AG04449 (cell line): Measurements from ENCODE around the gene CD8B.

ENCODE experiments used
- CTCF ChIA-PET: fragments of 350-600 bp; formaldehyde crosslinking; extraction: SDS; loops from one replicate; lab custom pipeline; 2021; ENCODE audit warnings: antibody characterized with exemption; lab: Yijun Ruan, JAX
- POLR2A ChIA-PET: fragments of 400-600, 350-600 bp; formaldehyde crosslinking; extraction: SDS; loops from one replicate; lab custom pipeline; 2020; ENCODE audit warnings: antibody characterized with exemption, inconsistent platforms; lab: Yijun Ruan, JAX
- DNase-seq: peaks from one replicate; pipeline ENCODE4 v3.0.0-alpha.2; 2010; ENCODE audit warnings: low read depth, low spot score
- H3K4me3 ChIP-seq: 2 replicates; pipeline ENCODE4 v1.5.1; 2011; ENCODE audit warnings: low read depth, mild to moderate bottlenecking, control low read depth, low read length
- CTCF ChIP-seq: IDR thresholded peaks from one replicate; pipeline ENCODE4 v1.5.1; 2011; ENCODE audit warnings: mild to moderate bottlenecking, moderate library complexity, low read length, control low read depth, inconsistent platforms; ENCODE audit not compliant: insufficient read depth; ENCODE audit errors: missing control alignments

CD8B gene

GRCh38 chr2:86788165-86788564 is 73.5 kb downstream of the CD8B start:
- ChIA-PET POLR2A (no interaction called here), CTCF (no interaction called here)
- no peak for TF ChIP-seq CTCF
- H3K4me3 ChIP-seq = no peak overlapping the region
- no peak for DNase-seq

GRCh38 chr2:86787736-86788135 is 74.0 kb downstream of the CD8B start:
- H3K4me3 ChIP-seq = no peak overlapping the region
- TF ChIP-seq CTCF = no peak
- CTCF ChIA-PET = no interaction called here
- POLR2A ChIA-PET = no interaction called here
- DNase-seq = no peak

- POLR2A ChIA-PET = no interaction called here
- no peak for TF ChIP-seq CTCF
- no peak overlapping the region for H3K4me3 ChIP-seq
- no peak for DNase-seq
- CTCF ChIA-PET = interaction anchor here (1.3 kb wide), 1 partner anchor 21 kb away, joined by 4 read pairs; no protein-coding TSS in a partner anchor
Measured at GRCh38 chr2:86786001-86786536, 75.6 kb downstream of the CD8B start.

- no peak for DNase-seq
- CTCF ChIA-PET = interaction anchor here (0.6 to 1.3 kb wide), 2 partner anchors 20 to 23 kb away, joined by 3 to 4 read pairs; no protein-coding TSS in a partner anchor
- no peak overlapping the region for H3K4me3 ChIP-seq
- POLR2A ChIA-PET = no interaction called here
- TF ChIP-seq CTCF = no peak
Measured at GRCh38 chr2:86785456-86785855, 76.2 kb downstream of the CD8B start.

- no peak for DNase-seq
- TF ChIP-seq CTCF = no peak
- ChIA-PET CTCF (no interaction called here), POLR2A (no interaction called here)
- H3K4me3 ChIP-seq = no peak overlapping the region
Measured at GRCh38 chr2:86783615-86784339, 77.9 kb downstream of the CD8B start.

GRCh38 chr2:86782748-86783147 is 78.9 kb downstream of the CD8B start:
- CTCF ChIA-PET = interaction anchor here (1.1 kb wide), 1 partner anchor 17 kb away, joined by 7 read pairs; no protein-coding TSS in a partner anchor
- POLR2A ChIA-PET = no interaction called here
- H3K4me3 ChIP-seq = no peak overlapping the region
- no peak for TF ChIP-seq CTCF
- DNase-seq = no peak
